IMR-90 (cell line): ENCODE results near the gene CHML. TPM values are rescaled to one million over a fixed set of nuclear protein-coding genes. Genes with fewer than 3 reads are reported as not detected.

ENCODE experiments used
- ATAC-seq: fragments of 200-7000 bp; cut with Tn5 transposase; 2 replicates; pipeline ENCODE4 v1.9.1; 2020; ENCODE audit warnings: low read depth, mild to moderate bottlenecking, moderate library complexity
- BruUV-seq: library from RNA; stranded (reverse); fragments of 400-500 nt; replicated peaks from 2 replicates; lab custom pipeline; 2021; lab: Mats Ljungman, UMichigan
- CTCF ChIA-PET: fragments of 300-600 bp; formaldehyde crosslinking; extraction: SDS; loops from one replicate; lab custom pipeline; 2021; ENCODE audit warnings: antibody characterized with exemption; lab: Yijun Ruan, JAX
- POLR2A ChIA-PET: fragments of 300-600 bp; sonication (Branson Sonifier 250); formaldehyde crosslinking; loops from one replicate; lab custom pipeline; 2022; ENCODE audit warnings: antibody characterized with exemption; ENCODE audit not compliant: unreplicated experiment; lab: Charles Lee
- DNase-seq: peaks from one replicate; pipeline ENCODE4 v3.0.0; 2013
- H2AFZ ChIP-seq: replicated peaks from 2 replicates; pipeline ENCODE3; 2013; ENCODE audit warnings: low read length, mild to moderate bottlenecking; ENCODE audit not compliant: poor library complexity
- H2AK5ac ChIP-seq: 2 replicates; pipeline ENCODE4 v1.6.1; 2013; ENCODE audit warnings: low read depth, low read length, inconsistent platforms
- H2AK9ac ChIP-seq: replicated peaks from 2 replicates; pipeline ENCODE3; 2013; ENCODE audit warnings: mild to moderate bottlenecking, low read depth, low read length, moderate library complexity; ENCODE audit not compliant: poor library complexity
- H2BK120ac ChIP-seq: 2 replicates; pipeline ENCODE4 v1.6.1; 2013; ENCODE audit warnings: low read depth, low read length, inconsistent platforms
- H2BK15ac ChIP-seq: 3 replicates; pipeline ENCODE4 v1.6.1; 2013; ENCODE audit warnings: low read depth, low read length, inconsistent platforms
- H2BK20ac ChIP-seq: 2 replicates; pipeline ENCODE4 v1.6.1; 2013; ENCODE audit warnings: low read depth, mild to moderate bottlenecking, inconsistent platforms, low read length, moderate library complexity
- H2BK5ac ChIP-seq: 2 replicates; pipeline ENCODE4 v1.6.1; 2013; ENCODE audit warnings: mild to moderate bottlenecking, low read depth, low read length, inconsistent platforms; ENCODE audit not compliant: poor library complexity, severe bottlenecking
- H3K14ac ChIP-seq: replicated peaks from 2 replicates; pipeline ENCODE4 v1.6.1; 2013; ENCODE audit warnings: low read depth, low read length, inconsistent platforms
- H3K18ac ChIP-seq: 2 replicates; pipeline ENCODE4 v1.6.1; 2013; ENCODE audit warnings: low read depth, low read length, control low read depth
- H3K23ac ChIP-seq: 2 replicates; pipeline ENCODE4 v1.6.1; 2013; ENCODE audit warnings: low read depth, low read length, inconsistent platforms
- H3K27ac ChIP-seq: 2 replicates; pipeline ENCODE4 v1.5.1; 2013; ENCODE audit warnings: mild to moderate bottlenecking, control low read depth, low read length; ENCODE audit not compliant: insufficient read depth
- H3K27me3 ChIP-seq: 2 replicates; pipeline ENCODE4 v1.6.1; 2013; ENCODE audit warnings: low read length; ENCODE audit not compliant: control insufficient read depth, insufficient read depth
- H3K36me3 ChIP-seq: 2 replicates; pipeline ENCODE4 v1.6.1; 2013; ENCODE audit warnings: low read length, mixed read lengths; ENCODE audit not compliant: control insufficient read depth, insufficient read depth
- H3K4ac ChIP-seq: 2 replicates; pipeline ENCODE4 v1.6.1; 2013; ENCODE audit warnings: low read depth, low read length, inconsistent platforms
- H3K4me1 ChIP-seq: 2 replicates; pipeline ENCODE4 v1.6.1; 2013; ENCODE audit warnings: low read length, mixed read lengths; ENCODE audit not compliant: control insufficient read depth, insufficient read depth
- H3K4me2 ChIP-seq: 2 replicates; pipeline ENCODE4 v1.6.1; 2013; ENCODE audit warnings: low read depth, mild to moderate bottlenecking, control low read depth, low read length, moderate library complexity
- H3K4me3 ChIP-seq: 2 replicates; pipeline ENCODE4 v1.5.1; 2013; ENCODE audit warnings: low read depth, mild to moderate bottlenecking, control low read depth, low read length, moderate library complexity; ENCODE audit not compliant: insufficient read depth
- H3K56ac ChIP-seq: 2 replicates; pipeline ENCODE4 v1.6.1; 2013; ENCODE audit warnings: low read length, inconsistent platforms; ENCODE audit not compliant: insufficient read depth; ENCODE audit errors: extremely low read depth
- H3K79me1 ChIP-seq, 2 experiments: 2 replicates each; pipeline ENCODE4 v1.6.1; 2013; ENCODE audit warnings: low read length in 2 of 2, inconsistent platforms in 1 of 2, low read depth in 1 of 2
- H3K9ac ChIP-seq: 2 replicates; pipeline ENCODE4 v1.6.1; 2013; ENCODE audit warnings: low read depth, low read length, control low read depth
- H3K9me1 ChIP-seq: 2 replicates; pipeline ENCODE4 v1.6.1; 2013; ENCODE audit warnings: low read length, inconsistent platforms; ENCODE audit not compliant: insufficient read depth
- H3K9me3 ChIP-seq: 2 replicates; pipeline ENCODE4 v1.6.1; 2013; ENCODE audit warnings: low read length; ENCODE audit not compliant: control insufficient read depth, insufficient read depth
- H4K20me1 ChIP-seq: 2 replicates; pipeline ENCODE4 v1.6.1; 2013; ENCODE audit warnings: low read length, inconsistent platforms; ENCODE audit not compliant: insufficient read depth
- H4K5ac ChIP-seq: 2 replicates; pipeline ENCODE4 v1.6.1; 2013; ENCODE audit warnings: mild to moderate bottlenecking, low read depth, low read length, control low read depth
- H4K8ac ChIP-seq, 2 experiments: 2 replicates each; pipeline ENCODE4 v1.6.1; 2013; ENCODE audit warnings: low read depth in 2 of 2, low read length in 2 of 2, control low read depth in 1 of 2, inconsistent platforms in 1 of 2
- H4K91ac ChIP-seq: 2 replicates; pipeline ENCODE4 v1.6.1; 2013; ENCODE audit warnings: low read depth, low read length, inconsistent platforms; ENCODE audit not compliant: insufficient read depth
- BHLHE40 ChIP-seq: fragments of 150-350 bp; IDR thresholded peaks from 2 replicates; pipeline ENCODE4 v1.6.1; 2016; ENCODE audit warnings: mild to moderate bottlenecking, low read depth, low read length
- CHD1 ChIP-seq: IDR thresholded peaks from 2 replicates; pipeline ENCODE4 v1.6.1; 2012; ENCODE audit warnings: low read depth, low read length, improper control_type of control experiment
- ELK1 ChIP-seq: fragments of 150-350 bp; IDR thresholded peaks from 2 replicates; pipeline ENCODE4 v1.6.1; 2016; ENCODE audit warnings: low read depth, mild to moderate bottlenecking, low read length, moderate library complexity, borderline replicate concordance
- FOS ChIP-seq: fragments of 150-350 bp; IDR thresholded peaks from 2 replicates; pipeline ENCODE4 v1.6.1; 2016; ENCODE audit warnings: low read depth, low read length
- MAFK ChIP-seq: IDR thresholded peaks from 2 replicates; pipeline ENCODE4 v1.6.1; 2012; ENCODE audit warnings: low read depth, low read length, improper control_type of control experiment
- MAZ ChIP-seq: IDR thresholded peaks from 2 replicates; pipeline ENCODE4 v1.6.1; 2012; ENCODE audit warnings: low read depth, mild to moderate bottlenecking, low read length, improper control_type of control experiment, moderate library complexity, borderline replicate concordance
- RCOR1 ChIP-seq: IDR thresholded peaks from 2 replicates; pipeline ENCODE4 v1.6.1; 2012; ENCODE audit warnings: mild to moderate bottlenecking, low read length, improper control_type of control experiment; ENCODE audit not compliant: insufficient replicate concordance
- RFX5 ChIP-seq: IDR thresholded peaks from 2 replicates; pipeline ENCODE4 v1.8.0; 2012; ENCODE audit warnings: low read depth, mild to moderate bottlenecking, low read length, moderate library complexity
- SMC3 ChIP-seq: fragments of 150-350 bp; IDR thresholded peaks from 2 replicates; pipeline ENCODE4 v1.6.1; 2016; ENCODE audit warnings: low read depth, mild to moderate bottlenecking, antibody characterized with exemption, low read length, moderate library complexity
- WGBS, 2 experiments: methylation state at CpG; one replicate each; pipeline versions ENCODE4 v1.1.5 to v1.1.7; 2013; ENCODE audit warnings: missing lambda C conversion rate in 2 of 2; ENCODE audit not compliant: insufficient read length in 1 of 2; ENCODE audit errors: extremely low coverage in 2 of 2; 5-methylcytosine and 5-hydroxymethylcytosine counted together
- dilution Hi-C: fragments of 300-500 bp; cut with HindIII; formaldehyde crosslinking; loops from one replicate; pipeline ENCODE4 v1.14.3; 2018; ENCODE audit warnings: low sequenced_read_pairs; ENCODE audit not compliant: unreplicated experiment
- in situ Hi-C: fragments of 300-500 bp; cut with MboI; formaldehyde crosslinking; loops from 3 replicates; pipeline ENCODE4 v1.14.3; 2019; ENCODE audit warnings: low sequenced_read_pairs, inconsistent platforms, mixed read lengths
- intact Hi-C: fragments of 100-400 bp; cut with micrococcal nuclease; formaldehyde crosslinking; loops from 2 replicates; pipeline ENCODE4 v1.10.0; 2022
- polyA plus RNA-seq, 3 experiments: library from polyadenylated mRNA; depleted of rRNA; stranded (reverse); fragments of >200 nt; gene quantifications; 2 replicates each; pipeline ENCODE4 v1.2.3, GENCODE V29; 2012; ENCODE audit warnings: low replicate concordance in 1 of 3
- total RNA-seq: library from RNA; depleted of rRNA; stranded (reverse); fragments of >200 nt; gene quantifications from 2 replicates; pipeline ENCODE4 v1.2.3, GENCODE V29; 2012

The CHML gene
- total and polyA plus RNA-seq, 2 of the 4 experiments (the other 2 are of a cell fraction): 5.3 to 25.6 TPM

- Histone ChIP-seq H2BK15ac (no peak overlapping the region), H2AFZ (no peak overlapping the region), H4K20me1 (no peaks in the 10 kb centered on the region), H2AK5ac (no peak overlapping the region), H3K4me2 (no peak overlapping the region), H3K9me1 (no peaks in the 10 kb centered on the region), H2BK5ac (no peak overlapping the region), H3K9ac (no peak overlapping the region), H2BK20ac (no peak overlapping the region), H4K5ac (no peak overlapping the region), H2AK9ac (no peak overlapping the region), H3K56ac (no peak overlapping the region), H3K14ac (no peak overlapping the region), H3K9me3 (no peaks in the 10 kb centered on the region; the same call in 1 of the 2 replicates), H3K27me3 (peaks cover 2% of the 10 kb centered on the region), H3K4me3 (no peak overlapping the region), H3K18ac (no peak overlapping the region), H3K4me1 (no peaks in the 10 kb centered on the region), H3K4ac (no peak overlapping the region), H3K79me1 (no peaks in the 10 kb centered on the region), H3K36me3 (no peaks in the 10 kb centered on the region), H3K23ac (no peak overlapping the region), H4K91ac (no peak overlapping the region), H3K27ac (no peak overlapping the region), H2BK120ac (no peak overlapping the region), H4K8ac (no peak overlapping the region)
- intact Hi-C loops (no loop called here), dilution Hi-C loops (no loop called here), in situ Hi-C loops (no loop called here)
- no TSS peak for BruUV-seq
- ChIA-PET POLR2A (no interaction called here), CTCF (interaction anchor here (0.7 to 1.1 kb wide), 2 partner anchors 10 to 11 kb away, joined by 3 to 4 read pairs; no protein-coding TSS in a partner anchor)
- TF ChIP-seq RCOR1 (no peak), BHLHE40 (no peak), CHD1 (no peak), SMC3 (no peak), ELK1 (no peak), MAFK (no peak), RFX5 (no peak), FOS (no peak), MAZ (no peak)
- no CpG with 5 or more reads among the region's 1 CpG for WGBS, 2 experiments
- ATAC-seq (no peak), DNase-seq (no peak)
These were observed 13.8 kb upstream of the CHML start for GRCh38 chr1:241654019-241654418.
